Tibial artery (tissue), 4 donors: ENCODE results near the gene ZNF532.

Experiments
- DNase-seq, 2 donors: peaks; one replicate each; pipeline ENCODE4 v3.0.0-alpha.2; 2019
- H3K27ac ChIP-seq, 2 donors: fragments of 200-600 bp; sonication (generic) in 1 of 2; 1 replicate in 1 of 2; 2 replicates in 1 of 2; pipeline ENCODE4 v1.5.1; 2018 to 2019; ENCODE audit warnings: mild to moderate bottlenecking in 1 of 2
- H3K27me3 ChIP-seq, 2 donors: fragments of 200-600 bp; sonication (generic) in 1 of 2; one replicate each; pipeline versions ENCODE4 v1.5.1 to v1.6.0; 2016 to 2019
- H3K36me3 ChIP-seq, 3 donors: fragments of 200-600 bp; sonication (generic) in 2 of 3; one replicate each; pipeline ENCODE4 v1.5.1; 2016 to 2019; ENCODE audit warnings: mild to moderate bottlenecking in 2 of 3
- H3K4me1 ChIP-seq, 4 donors: fragments of 200-600 bp; sonication (generic) in 2 of 4; 1 replicate in 3 of 4; 2 replicates in 1 of 4; pipeline ENCODE4 v1.5.1; 2016 to 2019
- H3K4me3 ChIP-seq, 2 donors: fragments of 200-600 bp; sonication (generic) in 1 of 2; 1 replicate in 1 of 2; 2 replicates in 1 of 2; pipeline ENCODE4 v1.5.1; 2018 to 2019; ENCODE audit warnings: mild to moderate bottlenecking in 2 of 2
- H3K9me3 ChIP-seq, 3 donors: fragments of 200-600 bp; sonication (generic) in 1 of 3; one replicate each; pipeline ENCODE4 v1.5.1; 2016 to 2019
- CTCF ChIP-seq, 2 experiments: fragments of 200-600 bp in 1 of 2; fragments of 450-650 bp in 1 of 2; IDR thresholded peaks; one replicate each; pipeline ENCODE4 v1.5.1; 2017 to 2019; ENCODE audit warnings: antibody characterized with exemption in 2 of 2, mild to moderate bottlenecking in 1 of 2, moderate library complexity in 1 of 2
- intact Hi-C: fragments of 100-400 bp; cut with DNase I; formaldehyde crosslinking; loops from one replicate; pipeline ENCODE4 v1.15.0; 2023; ENCODE audit warnings: low total_unique reads

Gene ZNF532

GRCh38 chr18:58867281-58867961 lies 2.7 kb downstream of the ZNF532 start:
- H3K27ac ChIP-seq, result peak overlapping the region; percentile 98 to 100
- intact Hi-C loops, result loop anchor here (10.0 kb wide), 1 partner anchor 127 kb away; no protein-coding TSS in a partner anchor
- H3K27me3 ChIP-seq, result no peaks in the 10 kb centered on the region
- no peak for TF ChIP-seq CTCF (IDR thresholded peaks at IDR 0.05)
- no peaks in the 10 kb centered on the region for H3K9me3 ChIP-seq
- DNase-seq, result peak in 1 of 2 donors; percentile 62
- H3K4me1 ChIP-seq, result peaks cover 0 to 90% (median 64%) of the 10 kb centered on the region in 4 donors
- H3K4me3 ChIP-seq, result peak overlapping the region; percentile 12 to 27
- H3K36me3 ChIP-seq, result peaks cover 8 to 28% (median 11%) of the 10 kb centered on the region in 3 donors

- peak overlapping the region; percentile 98 to 100 for H3K27ac ChIP-seq
Observed at GRCh38 chr18:58868440-58868839, 3.8 kb downstream of the ZNF532 start.

GRCh38 chr18:58870130-58870529 lies 5.5 kb downstream of the ZNF532 start:
- no peak for TF ChIP-seq CTCF (IDR thresholded peaks at IDR 0.05)
- no peaks in the 10 kb centered on the region for H3K9me3 ChIP-seq
- H3K4me3 ChIP-seq, result no peak overlapping the region
- intact Hi-C loops, result no loop called here
- no peaks in the 10 kb centered on the region for H3K27me3 ChIP-seq
- peak overlapping the region; percentile 51 to 60 for H3K27ac ChIP-seq
- DNase-seq, result no peak
- peaks cover 0 to 72% (median 45%) of the 10 kb centered on the region in 4 donors for H3K4me1 ChIP-seq
- peaks cover 11 to 33% (median 16%) of the 10 kb centered on the region in 3 donors for H3K36me3 ChIP-seq

More at GRCh38 chr18:58868440-58868839, 3.8 kb downstream of the ZNF532 start:
- intact Hi-C loops, result loop anchor here (10.0 kb wide), 1 partner anchor 126 kb away; no protein-coding TSS in a partner anchor
- Histone ChIP-seq H3K27me3 (no peaks in the 10 kb centered on the region), H3K36me3 (peaks cover 11 to 29% (median 16%) of the 10 kb centered on the region in 3 donors), H3K4me1 (peaks cover 0 to 87% (median 60%) of the 10 kb centered on the region in 4 donors), H3K9me3 (no peaks in the 10 kb centered on the region), H3K4me3 (no peak overlapping the region)
- TF ChIP-seq CTCF (IDR thresholded peaks at IDR 0.05), result no peak
- DNase-seq, result peak in 1 of 2 donors; percentile 10

GRCh38 chr18:58870621-58871020 lies 5.9 kb downstream of the ZNF532 start:
- no peak for TF ChIP-seq CTCF (IDR thresholded peaks at IDR 0.05)
- Histone ChIP-seq H3K4me1 (peaks cover 0 to 67% (median 41%) of the 10 kb centered on the region in 4 donors), H3K27me3 (no peaks in the 10 kb centered on the region), H3K27ac (peak overlapping the region; percentile 51 to 60), H3K4me3 (no peak overlapping the region), H3K9me3 (no peaks in the 10 kb centered on the region), H3K36me3 (peaks cover 11 to 37% (median 16%) of the 10 kb centered on the region in 3 donors)
- DNase-seq, result no peak
- intact Hi-C loops, result no loop called here

- peak overlapping the region; percentile 51 to 60 for H3K27ac ChIP-seq
- peak overlapping the region in 1 of 2 donors; percentile 2 for H3K4me3 ChIP-seq
- H3K36me3 ChIP-seq, result peaks cover 14 to 40% (median 16%) of the 10 kb centered on the region in 3 donors
- no peak for TF ChIP-seq CTCF (IDR thresholded peaks at IDR 0.05)
- no peaks in the 10 kb centered on the region for H3K9me3 ChIP-seq
- H3K27me3 ChIP-seq, result no peaks in the 10 kb centered on the region
- H3K4me1 ChIP-seq, result peaks cover 0 to 59% (median 30%) of the 10 kb centered on the region in 4 donors
- DNase-seq, result no peak
- intact Hi-C loops, result no loop called here
Observed at GRCh38 chr18:58871514-58872420, 7.1 kb downstream of the ZNF532 start.
